H1 (cell line): ENCODE results near the gene APOA4. TPM values are rescaled to one million over a fixed set of nuclear protein-coding genes. Genes with fewer than 3 reads are reported as not detected.

Experiments used
- CTCF ChIA-PET: fragments of 300-600 bp; sonication (Branson Sonifier 250); formaldehyde crosslinking; loops from one replicate; lab custom pipeline; 2021; ENCODE audit not compliant: partially characterized antibody; lab: Charles Lee
- POLR2A ChIA-PET: fragments of 300-600 bp; sonication (Branson Sonifier 250); formaldehyde crosslinking; loops from one replicate; lab custom pipeline; 2021; ENCODE audit warnings: inconsistent platforms; ENCODE audit not compliant: partially characterized antibody; lab: Charles Lee
- DNase-seq, 2 experiments: peaks; one replicate each; pipeline versions ENCODE4 v3.0.0 to v3.0.0-alpha.2; 2010 to 2022; ENCODE audit warnings: low spot score in 2 of 2, low read depth in 1 of 2, mixed read lengths in 1 of 2
- FAIRE-seq: peaks from 2 replicates; lab custom pipeline; 2011; peaks lifted over from hg19 to GRCh38; lab: Jason Lieb, UNC
- H2AFZ ChIP-seq: 2 replicates; pipeline ENCODE4 v1.8.1; 2012; ENCODE audit warnings: low read length, inconsistent platforms
- H2AK5ac ChIP-seq: 2 replicates; pipeline ENCODE4 v1.6.1; 2013; ENCODE audit warnings: low read depth, low read length
- H2BK120ac ChIP-seq: replicated peaks from 2 replicates; pipeline ENCODE3; 2013; ENCODE audit warnings: low read depth, low read length, inconsistent platforms
- H2BK12ac ChIP-seq: 2 replicates; pipeline ENCODE4 v1.6.1; 2013; ENCODE audit warnings: low read depth, low read length
- H2BK15ac ChIP-seq: 2 replicates; pipeline ENCODE4 v1.6.1; 2013; ENCODE audit warnings: low read length
- H2BK20ac ChIP-seq: 2 replicates; pipeline ENCODE4 v1.6.1; 2013; ENCODE audit warnings: low read length
- H2BK5ac ChIP-seq: 2 replicates; pipeline ENCODE4 v1.6.1; 2013; ENCODE audit warnings: low read depth, low read length
- H3K14ac ChIP-seq: 2 replicates; pipeline ENCODE4 v1.6.1; 2013; ENCODE audit warnings: inconsistent platforms; ENCODE audit not compliant: insufficient read length
- H3K18ac ChIP-seq: 2 replicates; pipeline ENCODE4 v1.6.1; 2013; ENCODE audit warnings: low read length; ENCODE audit errors: extremely low read depth
- H3K23ac ChIP-seq: 2 replicates; pipeline ENCODE4 v1.6.1; 2013; ENCODE audit warnings: inconsistent platforms; ENCODE audit not compliant: insufficient read length
- H3K23me2 ChIP-seq: 2 replicates; pipeline ENCODE4 v1.6.1; 2013; ENCODE audit warnings: low read depth, low read length
- H3K27ac ChIP-seq: 2 replicates; pipeline ENCODE4 v1.6.1; 2011; ENCODE audit warnings: low read depth, low read length, inconsistent platforms
- H3K27me3 ChIP-seq, 4 experiments: replicated peaks in 1 of 4; 1 replicate in 1 of 4; 2 replicates in 3 of 4; pipeline versions ENCODE4 v1.6.1 to v1.8.1; 2011 to 2013; ENCODE audit warnings: low read length in 3 of 4, mild to moderate bottlenecking in 3 of 4, inconsistent platforms in 2 of 4, mixed read lengths in 2 of 4, moderate library complexity in 1 of 4; ENCODE audit not compliant: control insufficient read depth in 3 of 4, insufficient read depth in 3 of 4; ENCODE audit errors: extremely low read depth in 1 of 4
- H3K36me3 ChIP-seq, 4 experiments: 2 replicates each; pipeline versions ENCODE4 v1.6.1 to v1.8.1; 2011 to 2013; ENCODE audit warnings: mild to moderate bottlenecking in 4 of 4, low read length in 3 of 4, moderate library complexity in 2 of 4, control low read depth in 1 of 4, inconsistent platforms in 1 of 4; ENCODE audit not compliant: insufficient read depth in 4 of 4, control insufficient read depth in 2 of 4
- H3K4ac ChIP-seq: replicated peaks from 2 replicates; pipeline ENCODE3; 2013; ENCODE audit warnings: low read length, low read depth, mixed read lengths, inconsistent platforms; ENCODE audit not compliant: insufficient read length
- H3K4me1 ChIP-seq, 4 experiments: replicated peaks in 1 of 4; 1 replicate in 1 of 4; 2 replicates in 3 of 4; pipeline versions ENCODE4 v1.6.1 to v1.8.1; 2011 to 2013; ENCODE audit warnings: low read length in 3 of 4, inconsistent platforms in 2 of 4, mixed read lengths in 1 of 4; ENCODE audit not compliant: insufficient read depth in 4 of 4, control insufficient read depth in 3 of 4
- H3K4me2 ChIP-seq, 2 experiments: 2 replicates each; pipeline versions ENCODE4 v1.6.1 to v1.8.1; 2011 to 2013; ENCODE audit warnings: low read depth in 2 of 2, low read length in 2 of 2, control low read depth in 1 of 2, inconsistent platforms in 1 of 2, mild to moderate bottlenecking in 1 of 2; ENCODE audit not compliant: insufficient read depth in 1 of 2
- H3K4me3 ChIP-seq, 4 experiments: fragments of 200-600, 300-600 bp in 1 of 4; sonication (generic), shearing (Covaris generic), sonication (Bioruptor Twin) in 1 of 4; 2 replicates each; pipeline versions ENCODE4 v1.5.1 to v1.8.1; 2011 to 2016; ENCODE audit warnings: low read length in 4 of 4, low read depth in 3 of 4, control low read depth in 2 of 4, inconsistent platforms in 2 of 4, mild to moderate bottlenecking in 2 of 4, mixed read lengths in 1 of 4, moderate library complexity in 1 of 4; ENCODE audit not compliant: insufficient read depth in 2 of 4; ENCODE audit errors: extremely low read depth in 1 of 4
- H3K56ac ChIP-seq: replicated peaks from 2 replicates; pipeline ENCODE3; 2013; ENCODE audit warnings: low read depth, mild to moderate bottlenecking, mixed read lengths, low read length, inconsistent platforms; ENCODE audit not compliant: insufficient read length
- H3K79me1 ChIP-seq: 2 replicates; pipeline ENCODE4 v1.6.1; 2013; ENCODE audit warnings: low read depth, low read length, control low read depth
- H3K79me2 ChIP-seq, 2 experiments: 2 replicates each; pipeline versions ENCODE4 v1.6.1 to v1.8.1; 2012 to 2013; ENCODE audit warnings: low read length in 2 of 2, mild to moderate bottlenecking in 2 of 2, inconsistent platforms in 1 of 2; ENCODE audit not compliant: insufficient read depth in 2 of 2, control insufficient read depth in 1 of 2
- H3K9ac ChIP-seq, 4 experiments: replicated peaks in 1 of 4; 1 replicate in 1 of 4; 2 replicates in 3 of 4; pipeline versions ENCODE4 v1.6.1 to v1.8.1; 2011 to 2013; ENCODE audit warnings: low read depth in 3 of 4, low read length in 3 of 4, control low read depth in 2 of 4, mild to moderate bottlenecking in 2 of 4, moderate library complexity in 2 of 4, inconsistent platforms in 1 of 4; ENCODE audit errors: extremely low read depth in 1 of 4
- H3K9me3 ChIP-seq, 2 experiments: 2 replicates each; pipeline versions ENCODE4 v1.6.1 to v1.8.1; 2012 to 2013; ENCODE audit warnings: mild to moderate bottlenecking in 2 of 2, moderate library complexity in 2 of 2, control low read depth in 1 of 2, inconsistent platforms in 1 of 2, low read depth in 1 of 2, low read length in 1 of 2, mixed read lengths in 1 of 2; ENCODE audit not compliant: insufficient read depth in 2 of 2
- H4K20me1 ChIP-seq, 2 experiments: replicated peaks in 1 of 2; 2 replicates each; pipeline versions ENCODE3 to v1.8.1; 2011 to 2013; ENCODE audit warnings: inconsistent platforms in 2 of 2, low read length in 2 of 2, mild to moderate bottlenecking in 1 of 2; ENCODE audit not compliant: insufficient read depth in 2 of 2, control insufficient read depth in 1 of 2
- H4K5ac ChIP-seq: 2 replicates; pipeline ENCODE4 v1.6.1; 2013; ENCODE audit warnings: low read length, low read depth, mixed read lengths, inconsistent platforms; ENCODE audit not compliant: insufficient read length
- H4K8ac ChIP-seq: 2 replicates; pipeline ENCODE4 v1.8.0; 2013; ENCODE audit warnings: mild to moderate bottlenecking, moderate library complexity, low read length, inconsistent platforms; ENCODE audit not compliant: insufficient read depth; ENCODE audit errors: extremely low read depth
- H4K91ac ChIP-seq: replicated peaks from 2 replicates; pipeline ENCODE3; 2013; ENCODE audit warnings: low read length, mixed read lengths, inconsistent platforms; ENCODE audit not compliant: insufficient read length
- ASH2L ChIP-seq: fragments of 200-600, 300-600 bp; sonication (generic); IDR thresholded peaks from one replicate; pipeline ENCODE4 v1.7.1; 2017; ENCODE audit warnings: low read length
- CHD1 ChIP-seq: IDR thresholded peaks from 2 replicates; pipeline ENCODE4 v1.6.1; 2012; ENCODE audit warnings: low read depth, low read length, improper control_type of control experiment
- CTBP2 ChIP-seq: IDR thresholded peaks from 2 replicates; pipeline ENCODE4 v1.7.0; 2011; ENCODE audit warnings: borderline replicate concordance, mild to moderate bottlenecking, moderate library complexity, mixed read lengths, low read length; ENCODE audit not compliant: insufficient read depth, insufficient read length
- EGR1 ChIP-seq: IDR thresholded peaks from 2 replicates; pipeline ENCODE4 v1.6.1; 2011; ENCODE audit warnings: low read depth, low read length, borderline replicate concordance
- EP300 ChIP-seq, 2 experiments: IDR thresholded peaks; 1 replicate in 1 of 2; 2 replicates in 1 of 2; pipeline ENCODE4 v1.6.1; 2011 to 2012; ENCODE audit warnings: low read depth in 2 of 2, low read length in 2 of 2, mild to moderate bottlenecking in 2 of 2, borderline replicate concordance in 1 of 2, inconsistent platforms in 1 of 2, moderate library complexity in 1 of 2
- GABPA ChIP-seq: IDR thresholded peaks from 2 replicates; pipeline ENCODE4 v1.6.1; 2011; ENCODE audit warnings: mild to moderate bottlenecking, low read length, moderate library complexity, borderline replicate concordance; ENCODE audit not compliant: insufficient read depth
- HDAC6 ChIP-seq: IDR thresholded peaks from one replicate; pipeline ENCODE4 v1.7.1; 2012; ENCODE audit warnings: low read depth, mild to moderate bottlenecking, inconsistent platforms, low read length, moderate library complexity
- JUND ChIP-seq: IDR thresholded peaks from 2 replicates; pipeline ENCODE4 v1.6.1; 2011; ENCODE audit warnings: mild to moderate bottlenecking, improper control_type of control experiment, low read length
- SIRT6 ChIP-seq: IDR thresholded peaks from one replicate; pipeline ENCODE4 v1.7.1; 2012; ENCODE audit warnings: low read length, inconsistent platforms
- YY1 ChIP-seq: IDR thresholded peaks from 2 replicates; pipeline ENCODE4 v1.6.1; 2011; ENCODE audit warnings: low read depth, mild to moderate bottlenecking, low read length
- WGBS, 2 experiments: shearing (Covaris generic) in 1 of 2; methylation state at CpG; one replicate each; pipeline versions ENCODE4 v1.1.6 to v1.1.7; 2013 to 2015; ENCODE audit warnings: low lambda C conversion rate in 2 of 2, mixed read lengths in 2 of 2, inconsistent platforms in 1 of 2, low coverage in 1 of 2, missing lambda C conversion rate in 1 of 2; ENCODE audit not compliant: insufficient replicate concordance in 2 of 2, insufficient coverage in 1 of 2, insufficient read length in 1 of 2; ENCODE audit errors: extremely low coverage in 1 of 2, missing lambda C conversion rate in 1 of 2; 5-methylcytosine and 5-hydroxymethylcytosine counted together
- polyA plus RNA-seq, 7 experiments: library from polyadenylated mRNA; depleted of rRNA in 3 of 7; stranded (reverse) in 5 of 7; unstranded in 2 of 7; fragments of >200 nt in 5 of 7; fragments of 200-250 nt in 2 of 7; gene quantifications; 1 replicate in 5 of 7; 2 replicates in 1 of 7; 4 replicates in 1 of 7; pipeline versions ENCODE4 v1.2.1 to v1.2.3, GENCODE V29; 2011 to 2013; ENCODE audit warnings: missing spikeins in 2 of 7, mixed read lengths in 2 of 7
- total RNA-seq: library from RNA; stranded (reverse); fragmentation: NEBNext Ultra II Directional; extraction: Animal tissue kit (Norgen Biotek cat#: 25700); gene quantifications from 2 replicates; pipeline ENCODE4 v1.2.1, GENCODE V29; 2021
- TF ChIP-seq, protein P1 (sequence below): IDR thresholded peaks from 2 replicates; pipeline ENCODE4 v1.6.1; 2011; ENCODE audit warnings: low read length, improper control_type of control experiment
- TF ChIP-seq, protein P2 (sequence below): IDR thresholded peaks from 2 replicates; pipeline ENCODE4 v1.6.1; 2012; ENCODE audit warnings: inconsistent platforms
- TF ChIP-seq, protein P3 (sequence below): IDR thresholded peaks from 2 replicates; pipeline ENCODE4 v1.6.1; 2012; ENCODE audit warnings: inconsistent platforms

APOA4 gene
- total and polyA plus RNA-seq, 2 of the 8 experiments (the other 6 are each of a cell fraction or from before 2014, with no cell fraction given): not detected

DNA sequence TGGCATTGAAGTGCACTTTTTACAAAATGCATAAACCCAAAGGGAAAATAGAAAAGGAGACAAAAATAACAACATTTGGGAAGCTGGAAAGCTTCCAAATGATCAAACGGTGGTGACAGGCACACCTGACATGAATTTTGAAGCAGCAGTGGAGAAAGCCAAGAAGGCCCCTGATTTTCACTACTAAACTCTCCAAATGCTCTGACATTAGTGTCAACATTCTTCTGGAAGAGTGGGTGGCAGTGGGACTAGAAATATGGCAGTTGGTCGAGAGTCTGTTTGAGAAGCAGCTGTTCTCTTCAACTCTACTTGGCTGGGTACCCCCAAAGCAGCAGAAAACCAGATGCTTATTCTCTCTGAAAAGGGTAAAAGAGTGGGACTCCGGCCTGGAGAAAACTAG, 19.1 kb downstream of the APOA4 start:
- Histone ChIP-seq H4K91ac (no peak overlapping the region), H3K79me2 (no peaks in the 10 kb centered on the region), H2BK20ac (no peak overlapping the region), H3K23me2 (no peaks in the 10 kb centered on the region), H3K56ac (no peak overlapping the region), H3K79me1 (no peaks in the 10 kb centered on the region), H3K4me3 (no peak overlapping the region), H2BK120ac (no peak overlapping the region), H2AK5ac (no peak overlapping the region), H3K9me3 (no peaks in the 10 kb centered on the region), H3K9ac (no peak overlapping the region), H3K27ac (no peak overlapping the region), H2AFZ (no peak overlapping the region), H2BK12ac (no peak overlapping the region), H3K27me3 (no peaks in the 10 kb centered on the region), H3K14ac (no peak overlapping the region), H3K4me1 (no peaks in the 10 kb centered on the region), H4K20me1 (no peaks in the 10 kb centered on the region), H4K8ac (no peak overlapping the region), H2BK15ac (no peak overlapping the region), H4K5ac (no peak overlapping the region), H3K18ac (no peak overlapping the region), H3K23ac (no peak overlapping the region), H2BK5ac (no peak overlapping the region), H3K4me2 (no peak overlapping the region), H3K4ac (no peak overlapping the region), H3K36me3 (no peaks in the 10 kb centered on the region)
- DNase-seq (no peak), FAIRE-seq (no peak)
- POLR2A ChIA-PET: no interaction called here
- WGBS, 2 experiments: 89% methylated on average over 3 of the region's 3 CpGs; no CpG with 5 or more reads in 1 of the 2 experiments
- CTCF ChIA-PET: interaction anchor here (0.6 to 1.5 kb wide), 4 partner anchors 11 to 20 kb away, joined by 3 read pairs; no protein-coding TSS in a partner anchor
- TF ChIP-seq YY1 (no peak), JUND (no peak), CTBP2 (no peak), SIRT6 (no peak), CHD1 (no peak), ASH2L (no peak), EGR1 (no peak), HDAC6 (no peak), GABPA (no peak), EP300 (IDR thresholded peaks at IDR 0.05; ENCODE audit: borderline replicate concordance in 1 of 2, low read depth in 2 of 2, low read length in 2 of 2) (no peak)
- TF ChIP-seq, protein P1, sequence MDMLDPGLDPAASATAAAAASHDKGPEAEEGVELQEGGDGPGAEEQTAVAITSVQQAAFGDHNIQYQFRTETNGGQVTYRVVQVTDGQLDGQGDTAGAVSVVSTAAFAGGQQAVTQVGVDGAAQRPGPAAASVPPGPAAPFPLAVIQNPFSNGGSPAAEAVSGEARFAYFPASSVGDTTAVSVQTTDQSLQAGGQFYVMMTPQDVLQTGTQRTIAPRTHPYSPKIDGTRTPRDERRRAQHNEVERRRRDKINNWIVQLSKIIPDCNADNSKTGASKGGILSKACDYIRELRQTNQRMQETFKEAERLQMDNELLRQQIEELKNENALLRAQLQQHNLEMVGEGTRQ: no peak
- TF ChIP-seq, protein P2, sequence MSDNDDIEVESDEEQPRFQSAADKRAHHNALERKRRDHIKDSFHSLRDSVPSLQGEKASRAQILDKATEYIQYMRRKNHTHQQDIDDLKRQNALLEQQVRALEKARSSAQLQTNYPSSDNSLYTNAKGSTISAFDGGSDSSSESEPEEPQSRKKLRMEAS: no peak
- TF ChIP-seq, protein P3, sequence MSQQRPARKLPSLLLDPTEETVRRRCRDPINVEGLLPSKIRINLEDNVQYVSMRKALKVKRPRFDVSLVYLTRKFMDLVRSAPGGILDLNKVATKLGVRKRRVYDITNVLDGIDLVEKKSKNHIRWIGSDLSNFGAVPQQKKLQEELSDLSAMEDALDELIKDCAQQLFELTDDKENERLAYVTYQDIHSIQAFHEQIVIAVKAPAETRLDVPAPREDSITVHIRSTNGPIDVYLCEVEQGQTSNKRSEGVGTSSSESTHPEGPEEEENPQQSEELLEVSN: no peak
